ENCODE data around the gene COPG1.
"Not testable (repeated sequence)": the region's sequence is repeated elsewhere in the genome, so short reads cannot be mapped to it uniquely, and the experiment has no call there.

COPG1 gene, protein sequence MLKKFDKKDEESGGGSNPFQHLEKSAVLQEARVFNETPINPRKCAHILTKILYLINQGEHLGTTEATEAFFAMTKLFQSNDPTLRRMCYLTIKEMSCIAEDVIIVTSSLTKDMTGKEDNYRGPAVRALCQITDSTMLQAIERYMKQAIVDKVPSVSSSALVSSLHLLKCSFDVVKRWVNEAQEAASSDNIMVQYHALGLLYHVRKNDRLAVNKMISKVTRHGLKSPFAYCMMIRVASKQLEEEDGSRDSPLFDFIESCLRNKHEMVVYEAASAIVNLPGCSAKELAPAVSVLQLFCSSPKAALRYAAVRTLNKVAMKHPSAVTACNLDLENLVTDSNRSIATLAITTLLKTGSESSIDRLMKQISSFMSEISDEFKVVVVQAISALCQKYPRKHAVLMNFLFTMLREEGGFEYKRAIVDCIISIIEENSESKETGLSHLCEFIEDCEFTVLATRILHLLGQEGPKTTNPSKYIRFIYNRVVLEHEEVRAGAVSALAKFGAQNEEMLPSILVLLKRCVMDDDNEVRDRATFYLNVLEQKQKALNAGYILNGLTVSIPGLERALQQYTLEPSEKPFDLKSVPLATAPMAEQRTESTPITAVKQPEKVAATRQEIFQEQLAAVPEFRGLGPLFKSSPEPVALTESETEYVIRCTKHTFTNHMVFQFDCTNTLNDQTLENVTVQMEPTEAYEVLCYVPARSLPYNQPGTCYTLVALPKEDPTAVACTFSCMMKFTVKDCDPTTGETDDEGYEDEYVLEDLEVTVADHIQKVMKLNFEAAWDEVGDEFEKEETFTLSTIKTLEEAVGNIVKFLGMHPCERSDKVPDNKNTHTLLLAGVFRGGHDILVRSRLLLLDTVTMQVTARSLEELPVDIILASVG

GRCh38 chr3:129249284-129250065 is at the start of gene COPG1:
COPG1 (plus strand) TSS chr3:129249606; CDS start chr3:129249710, 104 bp downstream.
- peak; percentile 78 to 80 for DNase-seq (ENCODE audit: low read depth in 2 of 2)

GRCh38 chr3:129204473-129204872 is 44.9 kb upstream of the COPG1 start:
- no peak for DNase-seq (ENCODE audit: low read depth in 2 of 2)

GRCh38 chr3:129205109-129205832 is 44.1 kb upstream of the COPG1 start:
- DNase-seq (ENCODE audit: low read depth in 2 of 2) = no peak

GRCh38 chr3:129207479-129207878 is 41.9 kb upstream of the COPG1 start:
- DNase-seq (ENCODE audit: low read depth in 2 of 2) = no peak

DNA sequence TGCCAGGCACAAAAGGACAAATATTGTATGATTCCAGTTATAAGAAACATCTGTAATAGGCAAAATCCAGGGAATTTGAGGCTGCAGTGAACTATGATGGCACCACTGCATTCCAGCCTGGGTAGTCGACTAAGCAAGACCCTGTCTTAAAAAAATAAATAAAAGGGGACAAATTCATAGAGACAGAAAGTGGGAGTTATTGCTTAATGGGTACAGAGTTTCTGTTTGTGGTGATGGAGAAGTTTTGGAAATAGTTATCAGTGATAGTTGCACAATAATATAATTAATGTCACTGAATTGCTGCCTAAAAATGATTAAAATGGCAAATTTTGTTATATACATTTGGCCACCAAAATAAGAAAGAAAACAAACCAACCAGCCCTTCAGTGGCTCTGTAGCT is 38.1 kb upstream of the COPG1 start:
- no peak for DNase-seq (ENCODE audit: low read depth in 2 of 2)

DNA sequence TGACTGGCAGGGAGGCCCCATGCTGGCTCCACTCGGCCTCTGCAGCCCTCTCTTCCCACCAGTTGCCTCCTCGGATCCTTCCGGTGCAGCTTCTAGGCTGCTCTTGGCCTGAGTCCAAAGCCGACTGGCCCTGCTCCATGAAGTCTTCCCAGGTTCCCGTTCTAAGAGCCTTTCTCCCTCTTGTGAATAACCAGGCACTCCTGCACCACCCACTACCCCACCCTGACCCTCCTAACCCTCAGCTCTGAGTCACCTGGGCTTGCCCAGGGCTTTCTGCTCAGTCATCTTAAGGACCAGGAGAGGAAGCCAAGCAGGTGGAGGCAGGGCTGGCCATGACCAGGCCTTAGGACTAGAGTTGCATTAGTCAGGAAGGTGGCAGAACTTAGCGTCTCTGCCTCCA is 37.6 kb upstream of the COPG1 start:
- peak in 1 of 2 experiments; percentile 14 for DNase-seq (ENCODE audit: low read depth in 2 of 2)

- no peak for DNase-seq (ENCODE audit: low read depth in 2 of 2)
These were observed 36.2 kb upstream of the COPG1 start for GRCh38 chr3:129213238-129213637.

DNA sequence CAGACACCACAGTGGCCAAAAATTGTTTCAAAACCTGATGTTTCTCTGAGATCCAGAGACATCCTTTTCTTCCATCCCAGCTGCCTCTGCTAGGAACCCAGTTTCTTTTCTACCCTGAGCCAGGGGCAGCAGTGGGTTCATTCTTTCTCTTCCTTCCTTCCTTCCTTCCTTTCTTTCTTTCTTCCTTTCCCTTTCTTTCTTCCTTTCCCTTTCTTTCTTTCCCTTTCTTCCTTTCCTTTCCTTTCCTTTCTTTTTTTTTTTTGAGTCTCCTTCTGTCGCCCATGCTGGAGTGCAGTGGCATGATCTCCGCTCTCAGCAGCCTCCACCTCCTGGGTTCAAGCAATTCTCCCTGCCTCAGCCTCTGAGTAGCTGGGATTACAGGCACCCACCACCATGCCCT is 30.7 kb upstream of the COPG1 start:
- DNase-seq (ENCODE audit: low read depth in 2 of 2) = no peak

DNA sequence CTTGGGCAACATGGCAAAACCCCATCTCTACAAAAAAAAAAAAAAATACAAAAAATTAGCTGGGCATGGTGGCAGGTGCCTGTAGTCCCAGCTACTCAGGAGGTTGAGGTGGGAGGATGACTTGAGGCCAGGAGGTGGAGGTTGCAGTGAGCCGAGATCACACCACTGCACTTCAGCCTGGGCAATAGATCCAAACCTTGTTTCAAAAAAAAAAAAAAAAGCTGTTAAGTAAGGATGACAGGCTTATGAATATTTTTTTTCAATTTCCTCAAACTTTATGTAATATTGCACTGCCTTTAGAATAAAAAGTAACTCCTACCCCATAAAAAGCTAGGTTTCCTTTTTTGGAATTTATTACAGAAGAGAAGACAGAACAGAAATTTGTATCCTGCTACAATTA is 25.0 kb upstream of the COPG1 start:
- not testable (repeated sequence) for DNase-seq (ENCODE audit: low read depth in 2 of 2)

- DNase-seq (ENCODE audit: low read depth in 2 of 2) = no peak
These were observed 24.4 kb upstream of the COPG1 start for GRCh38 chr3:129224984-129225393.

- peak in 1 of 2 experiments; percentile 46 for DNase-seq (ENCODE audit: low read depth in 2 of 2)
These were observed 23.0 kb upstream of the COPG1 start for GRCh38 chr3:129226374-129226773.

DNA sequence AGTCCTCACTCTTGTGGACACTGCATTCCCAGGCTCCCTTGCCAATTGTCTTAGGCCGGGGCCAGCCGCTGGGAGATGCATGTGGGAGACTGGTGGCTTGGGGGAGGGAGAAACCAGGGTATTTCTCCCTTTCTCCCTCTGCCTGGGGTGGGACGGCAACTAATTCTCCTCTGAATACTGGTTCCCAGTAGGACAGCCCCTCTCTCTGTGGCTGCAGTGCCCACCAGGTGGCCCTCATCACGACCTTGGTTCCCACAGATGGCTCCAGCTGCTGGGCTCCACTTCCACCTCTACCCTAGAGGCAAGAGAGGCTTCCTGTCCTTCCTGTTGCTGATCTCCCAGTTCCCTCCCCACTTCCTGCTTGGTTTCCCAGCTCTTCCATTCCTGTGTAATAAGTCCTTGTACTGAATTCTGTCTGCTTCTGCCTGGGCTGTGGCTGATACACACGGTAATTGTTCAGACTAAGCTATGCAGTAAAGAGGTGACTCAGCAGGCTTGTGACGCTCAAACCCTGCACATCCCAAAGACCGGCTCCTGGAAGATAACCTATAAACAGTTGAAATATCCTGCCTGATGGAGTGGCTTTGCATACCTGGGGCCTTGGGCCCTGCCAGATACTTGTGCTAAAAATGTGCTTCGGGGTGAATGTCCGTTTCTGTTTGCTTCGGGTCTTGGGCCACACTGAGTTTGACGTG is 20.4 kb upstream of the COPG1 start:
- peak in 1 of 2 experiments; percentile 42 for DNase-seq (ENCODE audit: low read depth in 2 of 2)

- DNase-seq (ENCODE audit: low read depth in 2 of 2) = no peak
These were observed 18.9 kb upstream of the COPG1 start for GRCh38 chr3:129230311-129231019.

- no peak for DNase-seq (ENCODE audit: low read depth in 2 of 2)
These were observed 17.9 kb upstream of the COPG1 start for GRCh38 chr3:129231331-129232119.

- no peak for DNase-seq (ENCODE audit: low read depth in 2 of 2)
These were observed 15.9 kb upstream of the COPG1 start for GRCh38 chr3:129233538-129233937.

DNA sequence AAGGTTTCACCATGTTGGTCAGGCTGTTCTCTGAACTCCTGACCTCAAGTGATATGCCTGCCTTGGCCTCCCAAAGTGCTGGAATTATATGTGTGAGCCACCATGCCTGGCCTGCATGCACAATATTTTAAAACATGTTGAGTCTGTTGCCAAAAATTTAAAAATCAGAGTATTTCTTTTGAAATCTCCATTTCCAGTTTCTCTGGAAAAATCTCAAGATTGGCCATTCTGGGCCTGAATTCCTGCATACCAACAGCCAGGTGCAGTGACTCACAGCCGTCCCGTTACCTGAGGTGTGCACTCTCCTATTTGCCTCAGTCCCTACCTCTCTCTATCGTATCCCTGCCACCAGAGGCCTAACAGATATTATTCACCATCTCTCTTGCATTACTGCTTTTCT is 15.0 kb upstream of the COPG1 start:
- no peak for DNase-seq (ENCODE audit: low read depth in 2 of 2)

- DNase-seq (ENCODE audit: low read depth in 2 of 2) = no peak
These were observed 14.0 kb upstream of the COPG1 start for GRCh38 chr3:129235344-129235917.

DNA sequence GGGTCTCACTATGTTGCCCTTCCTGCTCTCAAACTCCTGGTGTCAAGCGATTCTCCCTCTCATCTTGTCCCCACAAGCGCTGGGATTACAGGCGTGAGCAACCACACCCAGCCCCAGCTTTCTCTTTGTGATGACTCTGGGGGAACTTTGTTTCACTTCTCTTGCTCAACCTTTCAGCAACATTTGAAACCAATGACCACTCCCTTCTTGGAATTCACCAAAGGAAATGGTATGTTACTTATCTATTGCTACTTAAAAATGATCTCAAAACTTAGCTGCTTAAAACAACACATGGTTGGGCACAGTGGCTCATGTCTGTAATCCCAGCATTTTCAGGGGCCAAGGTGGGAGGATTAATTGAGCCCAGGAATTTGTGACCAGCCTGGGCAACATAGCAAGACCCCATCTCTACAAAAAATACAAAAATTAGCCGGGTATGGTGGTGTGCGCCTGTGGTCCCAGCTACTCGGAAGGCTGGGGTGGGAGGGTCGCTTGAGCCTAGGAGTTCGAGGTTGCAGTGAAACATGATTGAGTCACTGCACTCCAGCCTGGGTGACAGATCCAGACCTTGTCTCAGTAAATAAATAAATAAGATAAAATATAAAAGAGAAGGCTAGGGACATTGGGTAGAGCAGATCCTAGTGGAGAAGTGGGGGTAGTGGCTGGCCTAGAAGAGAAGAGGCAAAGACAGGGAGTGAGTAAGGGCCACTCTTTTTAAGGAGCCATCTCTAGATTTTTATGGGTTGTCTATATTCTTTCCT is 10.3 kb upstream of the COPG1 start:
- no peak for DNase-seq (ENCODE audit: low read depth in 2 of 2)
